Neural crest cell (in vitro differentiated cells): ENCODE measurements around the gene VPS18. TPM values are rescaled to one million over a fixed set of nuclear protein-coding genes. Genes with fewer than 3 reads are reported as not detected.

ENCODE experiments used
- DNase-seq: peaks from one replicate; pipeline ENCODE4 v3.0.0; 2021; ENCODE audit warnings: low read depth, mixed read lengths, low spot score
- H3K27ac Mint-ChIP-seq: one replicate; pipeline ENCODE4 v1.8.0; 2021; ENCODE audit warnings: mild to moderate bottlenecking, mixed read lengths; ENCODE audit not compliant: unreplicated experiment
- H3K27me3 Mint-ChIP-seq: 2 replicates; pipeline ENCODE4 v1.8.0; 2021; ENCODE audit warnings: low read depth, mild to moderate bottlenecking, mixed read lengths
- H3K36me3 Mint-ChIP-seq: 2 replicates; pipeline ENCODE4 v1.8.0; 2021; ENCODE audit warnings: low read depth, mild to moderate bottlenecking, mixed read lengths
- H3K4me1 Mint-ChIP-seq: 2 replicates; pipeline ENCODE4 v1.8.0; 2021; ENCODE audit warnings: mixed read lengths
- H3K4me3 Mint-ChIP-seq: one replicate; pipeline ENCODE4 v1.8.0; 2021; ENCODE audit warnings: mild to moderate bottlenecking, mixed read lengths
- H3K9me3 Mint-ChIP-seq: 2 replicates; pipeline ENCODE4 v1.8.0; 2021; ENCODE audit warnings: mixed read lengths
- total RNA-seq: library from RNA; stranded (reverse); gene quantifications from 2 replicates; pipeline ENCODE4 v1.2.1, GENCODE V29; 2021
- TF ChIP-seq, protein P1 (sequence below): fragments of 200-600 bp; sonication (generic); conservative IDR thresholded peaks from 2 replicates; pipeline ENCODE4 v1.5.0; 2021; ENCODE audit warnings: antibody characterized with exemption, mild to moderate bottlenecking

Gene VPS18
- total RNA-seq, 1 donor from 2014 or later: 28.2 TPM

DNA sequence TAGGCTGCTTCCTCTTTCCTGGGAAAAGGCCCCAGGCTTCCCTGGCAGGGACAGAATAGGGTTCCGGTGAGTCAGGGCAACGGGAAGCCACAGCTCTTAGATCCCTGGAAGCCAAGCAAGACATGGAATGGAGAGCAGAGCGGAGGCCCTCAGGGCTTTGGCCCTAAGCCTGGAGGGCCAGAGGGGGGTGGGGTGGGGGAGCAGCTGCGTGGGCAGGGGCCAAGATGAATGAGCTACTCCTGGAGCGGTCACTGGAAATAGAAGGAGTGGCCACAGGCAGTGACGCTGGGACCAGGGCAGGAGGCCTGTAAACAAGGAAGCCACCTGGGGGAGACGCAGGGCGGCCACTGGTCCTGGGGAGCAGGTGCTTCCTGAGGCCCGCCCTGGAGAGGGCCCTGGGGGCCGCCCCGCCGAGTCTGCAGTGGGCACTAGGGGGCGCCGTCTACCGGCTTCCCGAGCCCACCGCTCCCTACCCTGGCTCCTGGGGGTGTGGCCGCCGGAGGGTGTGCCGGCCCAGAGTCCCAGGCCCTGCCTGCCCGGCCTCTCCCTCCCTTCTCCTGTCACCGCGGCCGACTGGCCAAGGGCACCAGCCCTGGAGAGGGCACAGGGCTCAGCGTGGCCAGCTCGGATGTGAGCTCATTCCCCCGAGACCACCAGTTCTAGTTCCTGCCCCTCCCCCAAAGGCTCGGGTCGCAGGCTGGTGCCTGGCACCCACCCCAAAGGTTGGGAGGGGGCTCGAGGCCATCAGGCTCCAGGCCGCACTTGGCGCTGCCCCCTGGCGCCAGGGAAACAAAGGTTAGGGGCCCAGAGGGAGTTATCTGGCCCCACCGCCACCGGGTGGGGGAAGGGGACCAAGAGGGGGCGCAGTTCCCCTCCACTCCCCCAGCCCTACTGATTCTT lies 12.1 kb downstream of the VPS18 start:
- H3K27ac Mint-ChIP-seq: no peak overlapping the region
- no peaks in the 10 kb centered on the region for H3K9me3 Mint-ChIP-seq
- TF ChIP-seq, protein P1, sequence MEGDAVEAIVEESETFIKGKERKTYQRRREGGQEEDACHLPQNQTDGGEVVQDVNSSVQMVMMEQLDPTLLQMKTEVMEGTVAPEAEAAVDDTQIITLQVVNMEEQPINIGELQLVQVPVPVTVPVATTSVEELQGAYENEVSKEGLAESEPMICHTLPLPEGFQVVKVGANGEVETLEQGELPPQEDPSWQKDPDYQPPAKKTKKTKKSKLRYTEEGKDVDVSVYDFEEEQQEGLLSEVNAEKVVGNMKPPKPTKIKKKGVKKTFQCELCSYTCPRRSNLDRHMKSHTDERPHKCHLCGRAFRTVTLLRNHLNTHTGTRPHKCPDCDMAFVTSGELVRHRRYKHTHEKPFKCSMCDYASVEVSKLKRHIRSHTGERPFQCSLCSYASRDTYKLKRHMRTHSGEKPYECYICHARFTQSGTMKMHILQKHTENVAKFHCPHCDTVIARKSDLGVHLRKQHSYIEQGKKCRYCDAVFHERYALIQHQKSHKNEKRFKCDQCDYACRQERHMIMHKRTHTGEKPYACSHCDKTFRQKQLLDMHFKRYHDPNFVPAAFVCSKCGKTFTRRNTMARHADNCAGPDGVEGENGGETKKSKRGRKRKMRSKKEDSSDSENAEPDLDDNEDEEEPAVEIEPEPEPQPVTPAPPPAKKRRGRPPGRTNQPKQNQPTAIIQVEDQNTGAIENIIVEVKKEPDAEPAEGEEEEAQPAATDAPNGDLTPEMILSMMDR: peak; percentile 92
- no peaks in the 10 kb centered on the region for H3K27me3 Mint-ChIP-seq
- peaks cover 33% of the 10 kb centered on the region for H3K4me1 Mint-ChIP-seq
- peak; percentile 85 for DNase-seq
- H3K36me3 Mint-ChIP-seq: no peaks in the 10 kb centered on the region
- no peak overlapping the region for H3K4me3 Mint-ChIP-seq

- H3K27me3 Mint-ChIP-seq: no peaks in the 10 kb centered on the region
- TF ChIP-seq, protein P1: no peak
- no peaks in the 10 kb centered on the region for H3K9me3 Mint-ChIP-seq
- H3K36me3 Mint-ChIP-seq: no peaks in the 10 kb centered on the region
- peaks cover 38% of the 10 kb centered on the region for H3K4me1 Mint-ChIP-seq
- no peak overlapping the region for H3K27ac Mint-ChIP-seq
- no peak overlapping the region for H3K4me3 Mint-ChIP-seq
- DNase-seq: no peak
Measured at GRCh38 chr15:40906991-40907802, 12.9 kb downstream of the VPS18 start.

- H3K27ac Mint-ChIP-seq: no peak overlapping the region
- peaks cover 38% of the 10 kb centered on the region for H3K4me1 Mint-ChIP-seq
- H3K9me3 Mint-ChIP-seq: no peaks in the 10 kb centered on the region
- H3K36me3 Mint-ChIP-seq: no peaks in the 10 kb centered on the region
- H3K4me3 Mint-ChIP-seq: no peak overlapping the region
- TF ChIP-seq, protein P1: no peak
- no peaks in the 10 kb centered on the region for H3K27me3 Mint-ChIP-seq
- DNase-seq: no peak
Measured at GRCh38 chr15:40908095-40908494, 13.8 kb downstream of the VPS18 start.

- Mint-ChIP-seq H3K4me3 (peak overlapping the region; percentile 17), H3K9me3 (no peaks in the 10 kb centered on the region), H3K4me1 (peaks cover 40% of the 10 kb centered on the region), H3K36me3 (no peaks in the 10 kb centered on the region), H3K27ac (no peak overlapping the region), H3K27me3 (no peaks in the 10 kb centered on the region)
- no peak for DNase-seq
- TF ChIP-seq, protein P1: no peak
Measured at GRCh38 chr15:40909662-40910630, 15.7 kb downstream of the VPS18 start.

DNA sequence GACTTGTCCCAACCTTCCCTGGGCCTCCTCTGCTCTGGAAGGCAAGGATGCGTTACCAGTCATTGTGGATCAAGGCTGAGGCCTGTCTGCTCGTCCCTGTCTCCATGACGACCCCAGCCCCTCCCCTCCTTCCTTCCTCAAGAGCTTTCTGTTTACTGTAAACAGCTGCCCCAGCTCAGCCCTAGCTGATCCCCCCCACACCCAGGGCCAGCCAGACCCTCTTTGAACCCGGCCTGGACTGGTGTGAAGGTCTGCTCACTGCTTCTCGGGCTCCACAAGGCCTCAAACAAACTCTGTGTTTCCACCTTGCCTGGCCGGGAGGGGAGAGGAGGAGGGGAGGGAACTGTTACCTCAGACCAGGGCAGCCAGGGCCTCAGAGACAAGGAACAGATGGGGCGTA lies 16.9 kb downstream of the VPS18 start:
- peaks cover 35% of the 10 kb centered on the region for H3K4me1 Mint-ChIP-seq
- no peak for DNase-seq
- no peaks in the 10 kb centered on the region for H3K36me3 Mint-ChIP-seq
- H3K9me3 Mint-ChIP-seq: no peaks in the 10 kb centered on the region
- peak overlapping the region; percentile 97 for H3K27ac Mint-ChIP-seq
- H3K4me3 Mint-ChIP-seq: peak overlapping the region; percentile 49
- TF ChIP-seq, protein P1: no peak
- H3K27me3 Mint-ChIP-seq: no peaks in the 10 kb centered on the region
